ENCODE data around the gene A4GNT.
"Not testable (repeated sequence)": the region's sequence is repeated elsewhere in the genome, so short reads cannot be mapped to it uniquely, and the experiment has no call there.

Gene A4GNT

DNA sequence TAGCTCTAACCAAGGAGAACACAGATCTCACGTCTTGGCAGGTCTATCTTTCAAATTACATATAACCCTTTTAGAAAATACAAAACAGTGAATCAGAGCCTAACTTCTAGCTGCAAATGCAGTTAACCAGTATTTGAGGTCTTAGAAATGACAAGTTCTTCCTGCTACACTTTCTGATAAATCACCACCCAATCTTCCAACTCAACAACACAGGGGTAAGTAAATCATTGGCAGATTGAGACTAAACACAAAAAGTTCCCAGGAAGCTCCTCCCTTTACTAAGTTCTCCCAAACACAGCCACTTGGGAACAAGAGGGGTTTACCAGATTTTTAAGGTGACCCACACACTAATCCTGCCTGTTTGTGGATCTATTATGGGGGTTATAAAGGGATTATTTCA is at the start of gene A4GNT:
Gene A4GNT, minus strand, starts transcription at position 152 of the 400 bp plus-strand sequence. CDS start 1,134 bp downstream, outside the sequence.
- no peak for DNase-seq (ENCODE audit: low spot score)

DNA sequence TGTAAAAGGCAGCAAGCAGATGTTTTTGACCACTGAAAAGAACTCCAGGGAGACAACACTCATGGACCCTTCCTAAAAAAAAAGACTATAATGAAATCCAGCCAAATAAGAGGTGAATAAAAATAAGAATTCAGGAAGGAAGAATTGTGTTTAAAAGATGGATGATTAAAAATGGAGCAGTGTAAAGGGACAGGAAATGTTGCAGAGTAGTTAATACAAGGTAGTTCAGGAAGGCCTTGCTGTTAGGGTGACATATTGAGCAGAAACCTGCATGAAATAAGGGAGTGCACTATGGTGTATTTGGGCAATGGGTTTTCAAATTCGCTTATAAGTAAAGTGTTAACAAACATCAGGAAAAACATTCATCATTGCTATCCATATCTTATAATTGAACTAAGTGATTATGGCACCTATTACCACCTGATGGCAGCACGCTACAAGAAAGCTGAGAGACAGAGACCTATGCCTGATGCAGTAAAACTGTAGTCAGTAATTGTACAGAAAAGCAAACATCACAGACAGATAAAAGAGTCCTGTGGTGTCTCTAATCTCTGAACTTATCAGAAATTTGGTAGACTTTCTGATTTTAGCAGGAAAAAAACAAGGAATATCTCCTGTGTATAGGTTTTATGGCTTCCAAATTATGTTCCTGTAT is 48.3 kb upstream of the A4GNT start:
- peak; percentile 37 for DNase-seq (ENCODE audit: low spot score)

DNA sequence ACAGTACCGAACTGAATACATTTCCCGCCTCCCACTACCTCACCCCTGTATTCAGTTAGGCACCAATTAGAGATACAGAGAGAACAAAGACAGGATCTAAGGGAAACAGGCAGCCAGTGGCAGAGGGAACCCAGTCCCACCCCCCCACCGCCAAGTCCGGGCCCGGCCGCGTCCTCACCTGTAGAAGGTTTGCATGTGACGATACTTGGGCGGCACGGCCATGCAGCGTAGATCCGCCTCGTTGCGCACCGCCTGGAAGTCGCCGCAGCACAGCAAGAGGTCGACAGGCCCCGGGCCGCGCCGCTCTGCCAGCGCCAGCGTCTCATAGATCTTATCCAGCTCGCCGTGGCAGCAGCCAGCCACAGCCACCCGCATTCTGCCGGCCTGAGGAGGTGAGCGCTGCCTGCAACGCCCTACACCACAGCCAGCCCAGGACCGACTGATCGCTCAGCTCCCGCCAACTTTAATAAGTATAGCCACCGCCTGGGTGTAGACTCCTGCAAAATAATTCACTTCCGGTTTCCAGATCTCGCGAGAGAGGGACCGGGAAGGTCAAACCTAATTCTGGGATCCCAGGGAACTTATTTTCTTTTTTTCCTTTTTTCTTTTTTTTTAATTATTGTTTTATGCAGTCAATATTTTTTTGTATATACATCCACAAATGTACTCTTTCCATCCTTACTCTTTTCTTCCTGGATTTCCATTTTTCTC is 42.4 kb upstream of the A4GNT start, which contains the start of gene DBR1:
Gene DBR1, minus strand, starts transcription at position 501 of the 711 bp plus-strand sequence. Its CDS starts 126 bp downstream, at position 375.
- peak; percentile 78 for DNase-seq (ENCODE audit: low spot score)

DNA sequence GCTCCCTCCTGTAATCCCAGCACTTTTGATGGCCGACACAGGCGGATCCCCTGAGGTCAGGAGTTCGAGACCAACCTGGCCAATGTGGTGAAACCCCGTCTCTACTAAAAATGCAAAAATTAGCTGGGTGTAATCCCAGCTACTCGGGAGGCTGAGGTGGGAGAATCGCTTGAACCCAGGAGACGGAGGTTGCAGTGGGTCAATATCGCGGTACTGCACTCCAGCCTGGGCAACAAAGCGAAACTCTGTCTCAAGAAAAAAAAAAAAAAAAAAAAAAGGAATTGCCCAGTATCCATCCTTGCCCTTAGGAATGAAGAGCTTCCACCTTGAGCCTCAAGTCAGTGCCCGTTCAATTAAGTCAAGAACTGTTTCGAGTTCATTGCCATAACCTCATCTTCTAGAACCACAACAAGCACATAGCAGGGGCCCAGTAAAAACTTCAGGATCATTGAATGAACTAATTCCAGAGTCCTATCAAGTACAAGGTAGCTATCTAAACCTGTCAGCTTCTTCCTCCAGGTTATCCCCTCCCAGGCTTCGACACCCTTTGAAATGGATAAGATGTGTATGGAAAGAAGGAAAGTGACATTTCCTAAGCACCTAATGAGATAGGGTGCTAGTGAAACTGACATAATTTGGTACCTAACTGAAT is 41.7 kb upstream of the A4GNT start:
- no peak for DNase-seq (ENCODE audit: low spot score)

DNA sequence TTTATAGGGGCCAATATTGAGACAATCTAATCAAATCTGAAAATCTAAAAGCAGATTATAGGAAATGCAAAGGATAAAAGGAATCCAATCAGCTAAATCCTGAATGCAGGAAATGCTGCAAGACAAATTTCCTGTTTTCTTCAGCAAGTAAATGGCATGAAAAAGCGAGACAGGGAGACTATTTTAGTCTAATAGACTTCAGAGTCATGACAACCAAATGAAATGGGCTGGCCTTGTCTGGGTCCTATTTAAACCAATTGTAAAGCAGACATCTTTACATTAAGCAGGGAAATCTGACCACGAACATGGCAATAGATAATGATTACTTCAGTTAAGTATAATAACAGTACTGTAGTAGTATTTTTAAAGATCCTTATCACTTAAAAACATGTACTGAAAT is 40.4 kb upstream of the A4GNT start:
- DNase-seq (ENCODE audit: low spot score): no peak

DNA sequence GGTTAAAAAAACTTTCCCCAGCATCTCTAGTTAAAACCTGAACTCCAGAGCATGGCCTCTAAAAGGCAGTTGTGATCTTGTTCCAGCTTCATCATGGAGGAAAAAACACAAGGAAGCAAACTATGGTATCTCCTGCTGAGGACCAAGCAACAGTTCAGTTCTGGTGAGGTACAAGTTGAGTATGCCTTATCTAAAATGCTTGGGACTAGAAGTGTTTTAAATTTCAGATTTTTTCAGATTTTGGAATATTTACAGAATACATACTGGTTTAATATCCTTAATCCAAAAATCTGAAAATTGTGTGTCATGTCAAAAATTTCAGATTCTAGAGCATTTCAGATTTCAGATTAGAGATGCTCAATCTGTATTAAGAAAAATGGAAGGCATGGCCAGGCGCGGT is 32.9 kb upstream of the A4GNT start:
- no peak for DNase-seq (ENCODE audit: low spot score)

DNA sequence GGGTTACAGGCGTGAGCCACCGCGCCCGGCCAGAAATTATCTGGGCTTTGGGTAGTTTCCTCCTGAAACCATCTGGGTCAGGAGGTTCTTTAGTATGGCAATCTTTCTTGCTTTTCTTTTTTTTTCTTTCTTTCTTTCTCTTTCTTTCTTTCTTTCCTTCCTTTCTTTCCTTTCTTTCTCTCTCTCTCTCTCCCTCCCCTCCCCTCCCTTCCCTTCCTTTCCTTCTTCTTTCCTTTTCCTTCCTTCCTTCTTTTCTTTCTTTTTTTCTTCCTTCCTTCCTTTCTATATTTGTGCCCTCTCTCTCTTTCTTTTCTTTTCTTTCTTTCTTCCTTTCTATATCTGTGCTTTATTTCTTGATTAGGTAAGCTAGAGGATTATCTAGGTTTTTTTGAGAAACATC is 25.6 kb upstream of the A4GNT start:
- no peak for DNase-seq (ENCODE audit: low spot score)

DNA sequence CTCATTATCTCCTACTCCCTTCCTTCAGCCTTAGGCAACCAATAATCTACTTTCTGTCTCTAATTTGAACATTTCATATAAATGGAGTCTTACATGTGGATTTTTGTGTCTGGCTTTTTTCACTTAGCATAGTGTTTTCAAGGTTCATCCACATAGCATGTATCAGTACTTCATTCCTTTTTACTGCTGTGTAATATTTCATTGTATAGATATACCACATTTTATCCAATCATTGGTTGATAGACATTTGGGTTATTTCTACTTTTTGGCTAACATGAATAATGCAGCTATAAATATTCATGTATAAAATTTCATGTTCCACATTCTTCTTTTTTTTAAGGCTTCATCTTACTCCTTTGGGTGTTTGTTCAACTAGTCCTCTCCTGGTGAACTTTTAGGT is 22.3 kb upstream of the A4GNT start:
- no peak for DNase-seq (ENCODE audit: low spot score)

DNA sequence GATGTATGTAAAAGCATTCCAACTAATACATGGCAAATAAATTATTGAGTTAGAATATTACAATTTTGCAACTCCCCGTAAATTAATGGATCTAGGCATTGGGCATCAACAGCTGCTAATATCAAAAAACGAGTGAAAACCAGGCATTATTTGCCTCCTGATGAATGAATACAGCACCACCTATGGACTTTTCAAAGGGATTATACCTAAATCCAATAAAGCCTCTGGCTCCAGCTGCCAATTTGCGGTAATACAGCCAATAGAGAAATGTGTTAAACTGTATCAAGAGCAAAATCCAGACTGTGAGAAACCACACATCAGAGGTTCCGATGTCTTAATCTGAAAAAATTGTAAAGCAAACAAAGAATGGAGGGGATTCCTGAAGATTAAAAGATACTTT is 16.3 kb upstream of the A4GNT start:
- DNase-seq (ENCODE audit: low spot score): no peak

DNA sequence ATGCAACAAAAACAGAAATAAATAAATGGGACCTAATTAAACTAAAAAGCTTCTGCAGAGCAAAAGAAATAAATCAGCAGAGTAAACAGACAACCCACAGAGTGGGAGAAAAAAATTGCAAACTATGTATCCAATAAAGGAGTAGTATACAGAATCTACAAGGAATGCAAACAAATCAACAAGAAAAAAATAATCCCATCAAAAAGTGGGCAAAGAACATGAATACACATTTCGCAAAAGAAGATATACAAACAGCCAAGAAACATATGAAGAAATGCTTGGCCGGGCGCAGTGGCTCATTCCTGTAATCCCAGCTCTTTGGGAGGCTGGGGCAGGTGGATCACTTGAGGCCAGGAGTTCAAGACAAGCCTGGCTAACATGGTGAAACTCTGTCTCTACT is 10.0 kb upstream of the A4GNT start:
- not testable (repeated sequence) for DNase-seq (ENCODE audit: low spot score)

DNA sequence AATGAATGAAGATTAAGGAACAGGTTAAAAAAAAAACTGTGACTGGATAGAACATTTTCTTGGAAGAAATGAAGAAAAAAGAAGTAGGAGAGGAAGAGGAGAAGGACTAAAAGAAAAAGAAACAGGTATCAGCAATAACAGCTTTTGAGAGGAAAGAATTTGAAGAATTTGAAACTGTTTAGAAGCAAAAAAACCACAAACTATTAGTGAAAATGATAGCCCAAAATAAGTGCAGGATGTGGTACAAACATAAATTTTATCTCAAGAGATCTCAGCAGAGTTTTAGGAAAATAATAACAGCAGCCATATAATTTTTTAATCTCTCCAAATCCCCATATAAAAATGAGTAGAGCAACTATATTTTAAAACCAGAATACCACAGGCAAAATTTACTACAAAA is 8.8 kb upstream of the A4GNT start:
- no peak for DNase-seq (ENCODE audit: low spot score)

DNA sequence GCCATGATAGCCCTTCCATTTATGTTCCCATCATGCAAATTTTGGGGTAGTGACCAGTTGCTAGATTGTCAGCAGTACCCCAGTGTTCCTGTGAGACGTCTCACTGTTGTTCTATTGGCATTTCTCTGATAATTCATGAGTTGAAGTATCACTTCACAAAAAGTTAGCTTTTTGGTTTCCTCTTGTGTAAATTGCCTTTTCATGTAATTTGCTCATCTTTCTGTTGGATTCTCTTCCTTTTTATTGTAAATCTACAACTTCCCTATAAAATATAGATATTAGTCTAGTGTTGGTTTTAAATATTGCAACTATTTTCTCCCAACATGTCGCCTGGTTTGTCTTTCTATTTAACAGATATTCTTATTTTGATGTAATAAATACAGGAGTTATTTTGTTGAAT is 7.5 kb upstream of the A4GNT start:
- DNase-seq (ENCODE audit: low spot score): no peak

DNA sequence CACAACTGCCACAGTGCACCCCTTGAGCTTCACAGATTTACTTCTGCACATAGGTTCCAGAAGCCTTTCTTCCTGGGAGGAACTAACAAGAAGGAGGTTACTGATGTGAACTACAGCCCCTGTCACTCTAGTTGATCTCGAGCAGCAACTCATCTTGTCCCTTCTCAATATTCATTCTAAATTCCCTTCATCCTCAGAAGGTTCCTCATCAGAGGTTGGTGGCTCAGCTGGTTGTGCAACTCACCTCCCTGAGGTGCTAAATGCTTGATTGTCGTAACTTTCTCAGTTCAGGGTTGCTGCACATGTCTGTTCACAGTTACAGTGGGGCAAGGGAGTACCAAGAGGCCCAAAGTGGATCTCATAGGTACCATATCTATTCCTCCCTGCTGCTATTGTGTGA is 5.7 kb upstream of the A4GNT start:
- no peak for DNase-seq (ENCODE audit: low spot score)

DNA sequence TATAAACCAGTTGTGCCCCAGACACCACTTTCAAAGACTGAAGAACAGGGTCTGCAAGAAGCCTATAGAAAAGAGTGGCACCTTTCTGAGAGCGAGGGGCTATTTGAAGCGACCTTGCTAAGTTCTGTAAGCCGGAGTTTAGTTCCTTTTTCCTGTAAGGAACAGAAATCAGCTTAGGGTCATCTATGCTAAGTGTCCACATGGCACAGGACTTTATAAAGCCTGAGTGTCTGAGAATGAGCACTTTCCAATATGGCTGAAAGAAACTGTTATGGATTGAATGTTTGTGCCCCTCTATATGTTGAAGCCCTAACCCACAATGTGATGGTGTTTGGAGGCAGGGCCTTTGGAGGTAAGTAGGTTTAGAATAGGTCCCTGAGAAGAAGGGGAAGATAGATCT is 4.0 kb upstream of the A4GNT start:
- DNase-seq (ENCODE audit: low spot score): no peak

DNA sequence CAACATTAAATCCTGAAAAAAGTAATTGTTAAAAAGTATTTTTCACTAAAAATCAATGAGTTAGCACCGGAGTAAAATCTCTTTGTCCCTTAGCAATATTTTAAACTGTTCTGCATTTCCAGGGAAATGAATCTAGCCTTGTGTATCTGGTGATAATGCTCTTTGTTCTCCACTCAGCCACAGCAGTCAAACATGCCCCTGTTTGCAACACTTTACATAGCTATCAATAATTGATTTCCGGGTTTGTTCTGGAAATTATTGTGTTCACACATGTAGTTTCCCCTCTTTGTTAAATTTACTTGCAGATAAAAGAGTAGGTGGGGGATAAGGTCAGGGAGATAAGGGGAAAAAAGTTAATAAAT is 3.6 kb upstream of the A4GNT start:
- no peak for DNase-seq (ENCODE audit: low spot score)

DNA sequence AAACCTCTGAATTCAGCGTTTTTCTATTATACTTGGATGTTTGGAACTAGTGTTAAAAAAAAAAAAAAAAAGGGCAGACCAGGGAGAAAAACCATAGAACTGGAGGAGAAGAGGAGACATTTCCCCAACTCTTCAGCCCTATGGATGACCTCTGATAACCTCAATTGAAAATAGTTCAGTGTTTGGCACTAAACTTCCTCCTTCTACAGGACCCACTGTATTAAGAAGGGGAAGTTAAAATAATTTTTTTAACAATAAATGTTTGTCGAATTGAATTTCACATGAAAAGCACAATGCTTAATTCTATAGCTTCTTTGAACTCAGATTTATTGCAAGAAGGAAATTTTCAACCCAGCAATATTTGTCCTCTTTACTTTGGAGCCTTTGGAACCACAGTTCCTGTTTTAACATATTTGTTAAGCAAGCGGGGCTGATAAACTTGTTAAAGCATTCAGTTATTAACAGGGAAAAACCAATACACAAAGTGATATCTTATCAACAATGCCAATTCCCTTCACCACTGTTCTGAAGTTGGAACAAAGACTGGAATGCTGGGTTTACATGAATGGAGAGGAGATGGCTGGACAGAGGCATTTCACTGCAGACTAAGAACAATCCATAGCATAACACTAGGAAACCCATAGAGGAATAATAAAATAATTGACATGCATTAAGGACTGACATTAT is 3.1 kb upstream of the A4GNT start:
- no peak for DNase-seq (ENCODE audit: low spot score)

DNA sequence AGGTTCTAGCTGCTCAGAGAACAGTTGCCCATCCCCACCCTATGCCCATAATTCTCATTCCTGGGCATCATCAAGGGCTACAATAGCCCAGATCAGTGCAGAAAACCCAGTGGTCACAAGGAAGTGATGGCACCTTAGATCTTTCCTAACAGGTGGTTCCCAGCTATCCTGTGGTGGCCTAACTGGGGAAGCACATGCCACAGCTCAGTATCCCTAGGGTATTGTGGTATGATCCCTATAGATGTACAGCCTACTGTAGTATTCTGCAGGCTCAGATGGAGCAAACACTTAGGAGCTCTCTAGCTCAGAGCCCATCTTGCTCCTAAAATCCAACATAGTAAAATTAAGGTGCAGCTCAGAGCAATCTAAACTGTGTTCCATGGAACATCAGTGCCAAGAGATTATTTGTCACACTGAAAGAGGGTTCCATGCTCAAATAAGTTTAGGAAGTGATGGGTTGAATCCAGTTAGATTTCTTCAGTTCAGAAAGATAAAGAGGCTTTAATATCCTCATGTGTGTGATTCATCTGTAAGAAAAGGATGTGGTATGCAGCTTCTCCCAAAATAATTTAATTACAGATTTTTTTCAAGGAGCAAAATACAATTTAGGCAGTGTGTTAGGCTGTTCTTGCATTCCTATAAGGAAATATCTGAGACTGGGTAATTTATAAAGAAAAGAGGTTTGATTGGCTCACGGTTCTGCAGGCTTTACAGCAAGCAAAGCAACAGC is 4.4 kb downstream of the A4GNT start:
- no peak for DNase-seq (ENCODE audit: low spot score)

DNA sequence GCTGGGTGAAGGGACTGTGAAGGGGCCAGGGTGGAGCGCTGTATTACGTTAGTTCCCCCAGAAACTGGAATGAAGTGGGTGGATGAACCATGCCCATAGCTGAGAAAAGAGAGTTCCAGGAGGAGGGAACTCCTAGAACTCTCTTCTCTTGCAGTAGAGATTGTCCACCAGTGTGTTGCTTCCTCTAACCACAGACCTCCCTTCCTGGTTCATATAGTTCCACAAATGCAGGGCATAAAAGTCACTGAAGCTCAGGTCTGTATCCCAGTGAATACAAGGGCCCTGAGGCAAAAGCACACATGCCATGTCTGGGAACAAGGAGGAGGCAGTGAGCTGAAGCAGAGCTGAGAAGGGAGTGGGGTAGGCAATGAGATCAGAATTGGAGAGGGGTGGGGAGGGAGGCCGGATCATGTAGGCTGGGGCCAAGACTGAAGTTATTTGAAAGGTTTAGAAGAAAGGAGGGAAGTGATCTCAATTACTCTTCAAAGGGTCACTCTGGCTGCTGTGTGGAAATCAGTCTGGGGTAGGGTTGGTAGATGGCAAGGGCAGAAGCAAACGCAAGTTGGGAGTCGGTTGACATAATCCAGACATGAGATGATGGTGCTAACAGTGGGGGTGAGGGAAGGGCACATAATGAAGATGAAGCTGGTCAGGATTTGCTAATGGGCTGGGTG is 6.5 kb downstream of the A4GNT start:
- DNase-seq (ENCODE audit: low spot score): no peak

DNA sequence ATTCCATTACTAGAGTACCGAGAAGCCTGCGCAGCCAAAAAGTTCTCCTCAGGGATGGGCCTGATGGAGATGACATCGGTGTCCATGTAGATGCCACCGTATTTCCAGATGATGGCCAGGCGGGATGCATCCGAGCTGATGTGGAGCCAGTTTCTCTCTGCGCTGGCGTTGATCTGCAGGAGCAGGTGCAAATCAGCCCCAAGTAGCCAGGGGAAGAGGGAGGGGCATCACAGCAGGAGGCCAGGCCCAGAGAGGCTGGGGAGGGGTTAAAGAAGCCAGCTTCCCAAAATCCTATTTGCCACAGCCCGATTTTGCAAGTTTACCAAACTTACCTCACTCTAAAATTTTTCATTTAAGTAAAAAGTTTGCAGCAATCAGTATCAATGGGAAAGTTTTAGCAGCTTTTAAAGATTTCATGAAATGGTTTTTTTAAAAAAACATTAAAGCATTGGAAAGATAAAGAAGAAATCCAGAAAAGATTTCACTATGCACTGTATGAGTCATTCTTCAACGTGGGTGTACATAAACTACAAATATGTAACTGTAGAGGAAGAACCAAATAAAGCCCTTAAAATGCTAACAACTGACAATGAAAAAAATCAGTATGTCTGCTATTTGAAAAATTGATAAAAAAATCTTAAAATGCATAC is 7.4 kb downstream of the A4GNT start:
- DNase-seq (ENCODE audit: low spot score): no peak

DNA sequence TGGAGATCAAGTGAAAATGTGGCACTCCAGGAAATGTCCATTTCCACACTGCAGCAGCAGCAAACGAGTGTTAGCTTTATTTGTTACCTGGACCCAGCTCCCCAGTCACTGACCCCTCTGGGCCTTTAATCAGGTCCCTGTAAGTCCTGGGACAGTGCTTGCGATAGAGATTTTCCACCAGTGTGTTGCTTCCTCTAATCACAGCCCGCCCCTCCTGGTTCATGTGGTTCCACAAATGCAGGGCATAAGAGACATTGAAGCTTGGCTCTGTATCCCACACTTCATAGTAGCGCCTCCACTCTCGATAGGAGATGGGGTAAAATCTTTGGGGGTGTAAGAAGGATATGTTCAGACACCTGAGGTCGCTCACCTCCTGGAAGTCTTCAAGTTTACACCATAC is 8.0 kb downstream of the A4GNT start:
- DNase-seq (ENCODE audit: low spot score): no peak

DNA sequence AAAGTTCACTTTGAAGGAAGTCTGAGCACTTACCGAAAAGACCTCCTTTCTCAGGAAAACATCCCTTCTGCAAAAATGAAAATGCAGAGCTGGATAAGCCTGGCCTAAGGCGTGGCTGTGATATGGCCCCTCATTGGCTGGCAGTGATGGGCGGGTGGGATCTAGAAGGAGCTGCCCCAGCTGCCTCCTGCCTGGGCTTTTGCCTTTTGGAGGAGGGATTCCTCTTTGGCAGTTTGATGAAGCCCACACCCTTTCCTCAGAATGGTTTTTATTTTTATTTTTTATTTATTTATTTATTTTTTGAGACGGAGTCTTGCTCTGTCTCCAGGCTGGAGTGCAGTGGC is 12.8 kb downstream of the A4GNT start:
- no peak for DNase-seq (ENCODE audit: low spot score)
